Measurements from ENCODE around the gene FXN. TPM values are rescaled to one million over a fixed set of nuclear protein-coding genes. Genes with fewer than 3 reads are reported as not detected.

The FXN gene
- total and polyA plus RNA-seq, 2 donors (not counting 1 experiment from before 2014, with no cell fraction given), result 8.8 to 9.6 TPM

GRCh38 chr9:69054989-69055388, 19.4 kb downstream of the FXN start:
- POLR2A ChIA-PET, result no interaction called here

More at GRCh38 chr9:69054989-69055388, 19.4 kb downstream of the FXN start:
- Histone ChIP-seq H3K9me3 (ENCODE audit: control extremely low read depth in 1 of 3, control insufficient read depth in 2 of 3, insufficient read depth in 1 of 3, low read length in 2 of 3) (no peaks in the 10 kb centered on the region), H3K4me3 (ENCODE audit: control extremely low read depth in 1 of 5, extremely low read depth in 1 of 5, insufficient read depth in 1 of 5, low read depth in 2 of 5, low read length in 4 of 5) (no peak overlapping the region), H3K4me2 (replicated peaks; ENCODE audit: low read depth, low read length, poor library complexity, severe bottlenecking) (no peak overlapping the region), H3K27ac (ENCODE audit: low read length in 2 of 2) (no peak overlapping the region), H3K4me1 (ENCODE audit: control insufficient read depth in 2 of 2, insufficient read depth in 2 of 2, low read length in 2 of 2) (no peaks in the 10 kb centered on the region), H3K27me3 (replicated peaks in 1 of 4; ENCODE audit: control extremely low read depth in 1 of 4, control insufficient read depth in 3 of 4, insufficient read depth in 4 of 4, low read length in 3 of 4) (no peaks in the 10 kb centered on the region), H2AFZ (ENCODE audit: insufficient read depth, low read depth, low read length, poor library complexity, severe bottlenecking) (no peak overlapping the region), H3K79me2 (ENCODE audit: control insufficient read depth, insufficient read depth, low read length) (no peaks in the 10 kb centered on the region), H3K9ac (ENCODE audit: low read length) (no peak overlapping the region), H4K20me1 (ENCODE audit: control insufficient read depth, insufficient read depth, low read length, poor library complexity, severe bottlenecking) (no peaks in the 10 kb centered on the region), H3K36me3 (replicated peaks in 1 of 2; ENCODE audit: control extremely low read depth in 1 of 2, control insufficient read depth in 1 of 2, extremely low read depth in 1 of 2, insufficient read depth in 2 of 2, low read length in 1 of 2) (peaks cover 5 to 6% of the 10 kb centered on the region in 2 experiments)
- no peak overlapping the region for H3K4me3 Mint-ChIP-seq
- no peak overlapping the region for H3K27ac Mint-ChIP-seq
- no peak for DNase-seq
- H3K27me3 Mint-ChIP-seq, result no peaks in the 10 kb centered on the region
- CTCF ChIA-PET, result interaction anchor here (1.0 to 6.5 kb wide), 7 partner anchors 8 to 865 kb away, joined by 3 to 101 read pairs (median 5); no protein-coding TSS in a partner anchor
- TF ChIP-seq EZH2 (IDR thresholded peaks at IDR 0.05; ENCODE audit: borderline replicate concordance, insufficient read depth, low read depth, low read length, poor library complexity, severe bottlenecking) (no peak), CTCF (IDR thresholded peaks at IDR 0.05) (no peak)
- no peaks in the 10 kb centered on the region for H3K4me1 Mint-ChIP-seq
- no peaks in the 10 kb centered on the region for H3K9me3 Mint-ChIP-seq (ENCODE audit: insufficient read depth)
- intact Hi-C loops (cut with micrococcal nuclease), result no loop called here
- WGBS (ENCODE audit: insufficient coverage), result 80% methylated on average over 1 of the region's 1 CpG
- ATAC-seq (ENCODE audit: low read depth), result no peak

Data from B cell (primary cell).